GM13977 (cell line): ENCODE data around the gene PEAK1.
"Not testable (repeated sequence)": the region's sequence is repeated elsewhere in the genome, so short reads cannot be mapped to it uniquely, and the experiment has no call there.

Experiments used
- DNase-seq: peaks from one replicate; pipeline ENCODE4 v3.0.0; 2012; ENCODE audit warnings: low spot score
- CTCF ChIP-seq: IDR thresholded peaks from 2 replicates; pipeline ENCODE4 v1.5.1; 2012; ENCODE audit warnings: mild to moderate bottlenecking, control low read depth; ENCODE audit not compliant: insufficient read depth; ENCODE audit errors: extremely low read depth, missing control alignments
- in situ Hi-C: fragments of 300-500 bp; cut with MboI; formaldehyde crosslinking; loops from one replicate; pipeline ENCODE4 v1.12.0; 2022; ENCODE audit warnings: low sequenced_read_pairs, low pct_unique_long_range_greater_than_20kb, mixed read lengths, inconsistent platforms; ENCODE audit not compliant: unreplicated experiment

PEAK1 gene

GRCh38 chr15:77178411-77178810 is 241.5 kb downstream of the PEAK1 start:
- DNase-seq: no peak
- no peak for TF ChIP-seq CTCF
- in situ Hi-C loops: loop anchor here (10.0 kb wide), 1 partner anchor 54 kb away; no protein-coding TSS in a partner anchor

- in situ Hi-C loops: loop anchor here (10.0 kb wide), 1 partner anchor 51 kb away; no protein-coding TSS in a partner anchor
These were observed 243.8 kb downstream of the PEAK1 start for GRCh38 chr15:77176148-77176547.

GRCh38 chr15:77173487-77173886 is 246.4 kb downstream of the PEAK1 start:
- no peak for TF ChIP-seq CTCF
- in situ Hi-C loops: loop anchor here (10.0 kb wide), 1 partner anchor 49 kb away; no protein-coding TSS in a partner anchor
- no peak for DNase-seq

More at GRCh38 chr15:77176148-77176547, 243.8 kb downstream of the PEAK1 start:
- not testable (repeated sequence) for DNase-seq

- DNase-seq: no peak
- in situ Hi-C loops: loop anchor here (10.0 kb wide), 1 partner anchor 47 kb away; no protein-coding TSS in a partner anchor
- TF ChIP-seq CTCF: no peak
These were observed 248.5 kb downstream of the PEAK1 start for GRCh38 chr15:77171221-77171967.

- no peak for TF ChIP-seq CTCF
- in situ Hi-C loops: no loop called here
- no peak for DNase-seq
These were observed 251.3 kb downstream of the PEAK1 start for GRCh38 chr15:77168616-77169015.

GRCh38 chr15:77168141-77168540 is 251.8 kb downstream of the PEAK1 start:
- in situ Hi-C loops: no loop called here
- no peak for TF ChIP-seq CTCF
- no peak for DNase-seq

- in situ Hi-C loops: no loop called here
- no peak for DNase-seq
- TF ChIP-seq CTCF: no peak
These were observed 252.5 kb downstream of the PEAK1 start for GRCh38 chr15:77167406-77167805.
